ENCODE measurements around the gene MDN1.
"Not testable (repeated sequence)": the region's sequence is repeated elsewhere in the genome, so short reads cannot be mapped to it uniquely, and the experiment has no call there.

MDN1 gene

GRCh38 chr6:89763550-89763949 is 56.0 kb downstream of the MDN1 start:
- no peak for DNase-seq (ENCODE audit: low read depth)

- DNase-seq (ENCODE audit: low read depth): no peak
Measured at GRCh38 chr6:89758830-89759229, 60.8 kb downstream of the MDN1 start.

- DNase-seq (ENCODE audit: low read depth): no peak
Measured at GRCh38 chr6:89750338-89750737, 69.3 kb downstream of the MDN1 start.

- DNase-seq (ENCODE audit: low read depth): no peak
Measured at GRCh38 chr6:89749918-89750317, 69.7 kb downstream of the MDN1 start.

GRCh38 chr6:89745716-89746115 is 73.9 kb downstream of the MDN1 start:
- DNase-seq (ENCODE audit: low read depth): no peak

GRCh38 chr6:89745096-89745495 is 74.5 kb downstream of the MDN1 start:
- no peak for DNase-seq (ENCODE audit: low read depth)

GRCh38 chr6:89736893-89737292 is 82.7 kb downstream of the MDN1 start:
- no peak for DNase-seq (ENCODE audit: low read depth)

- no peak for DNase-seq (ENCODE audit: low read depth)
Measured at GRCh38 chr6:89734526-89734925, 85.1 kb downstream of the MDN1 start.

- DNase-seq (ENCODE audit: low read depth): no peak
Measured at GRCh38 chr6:89731924-89732567, 87.5 kb downstream of the MDN1 start.

GRCh38 chr6:89731262-89731661 is 88.3 kb downstream of the MDN1 start:
- not testable (repeated sequence) for DNase-seq (ENCODE audit: low read depth)

GRCh38 chr6:89729818-89730217 is 89.8 kb downstream of the MDN1 start:
- no peak for DNase-seq (ENCODE audit: low read depth)

- DNase-seq (ENCODE audit: low read depth): no peak
Measured at GRCh38 chr6:89727501-89727900, 92.1 kb downstream of the MDN1 start.

GRCh38 chr6:89724981-89725380 is 94.6 kb downstream of the MDN1 start:
- no peak for DNase-seq (ENCODE audit: low read depth)

GRCh38 chr6:89723046-89723445 is 96.5 kb downstream of the MDN1 start:
- DNase-seq (ENCODE audit: low read depth): no peak

GRCh38 chr6:89716532-89716931 is 103.1 kb downstream of the MDN1 start:
- DNase-seq (ENCODE audit: low read depth): no peak

- no peak for DNase-seq (ENCODE audit: low read depth)
Measured at GRCh38 chr6:89711801-89712200, 107.8 kb downstream of the MDN1 start.

GRCh38 chr6:89708316-89708715 is 111.3 kb downstream of the MDN1 start:
- DNase-seq (ENCODE audit: low read depth): no peak

- DNase-seq (ENCODE audit: low read depth): no peak
Measured at GRCh38 chr6:89707766-89708165, 111.8 kb downstream of the MDN1 start.

GRCh38 chr6:89706121-89706520 is 113.5 kb downstream of the MDN1 start:
- no peak for DNase-seq (ENCODE audit: low read depth)

GRCh38 chr6:89703292-89703691 is 116.3 kb downstream of the MDN1 start:
- DNase-seq (ENCODE audit: low read depth): no peak

- no peak for DNase-seq (ENCODE audit: low read depth)
Measured at GRCh38 chr6:89702349-89702748, 117.2 kb downstream of the MDN1 start.

GRCh38 chr6:89695667-89696066 is 123.9 kb downstream of the MDN1 start:
- DNase-seq (ENCODE audit: low read depth): no peak

- no peak for DNase-seq (ENCODE audit: low read depth)
Measured at GRCh38 chr6:89694428-89694827, 125.2 kb downstream of the MDN1 start.

GRCh38 chr6:89693207-89693606 is 126.4 kb downstream of the MDN1 start:
- no peak for DNase-seq (ENCODE audit: low read depth)

- no peak for DNase-seq (ENCODE audit: low read depth)
Measured at GRCh38 chr6:89692256-89692655, 127.3 kb downstream of the MDN1 start.

All from CMK (cell line).